Activated T-cell treated with anti-CD3 and anti-CD28 coated beads, Interleukin-2, amount 50 U/mL, for 72 hours (primary cell): ENCODE results near the gene SPATA31D1. TPM values are rescaled to one million over a fixed set of nuclear protein-coding genes. Genes with fewer than 3 reads are reported as not detected.
"Not testable (repeated sequence)": the region's sequence is repeated elsewhere in the genome, so short reads cannot be mapped to it uniquely, and the experiment has no call there.

Experiments
- ATAC-seq, 2 donors: fragments of 150-1000 bp; cut with Tn5 transposase; replicated peaks in 1 of 2; 2 replicates each; pipeline ENCODE4 v1.10.0; 2021; ENCODE audit warnings: moderate library complexity in 2 of 2, mild to moderate bottlenecking in 1 of 2
- DNase-seq, 2 donors: peaks; one replicate each; pipeline ENCODE4 v3.0.0; 2021 to 2022; ENCODE audit warnings: mixed read lengths in 1 of 2
- H3K27ac Mint-ChIP-seq: one replicate; pipeline ENCODE4 v1.8.0; 2022; ENCODE audit warnings: mild to moderate bottlenecking, moderate library complexity, mixed read lengths
- H3K27me3 Mint-ChIP-seq: one replicate; pipeline ENCODE4 v1.8.0; 2022; ENCODE audit warnings: low read depth, mixed read lengths
- H3K36me3 Mint-ChIP-seq, 2 donors: one replicate each; pipeline ENCODE4 v1.8.0; 2022; ENCODE audit warnings: mixed read lengths in 2 of 2, mild to moderate bottlenecking in 1 of 2; ENCODE audit not compliant: insufficient read depth in 2 of 2
- H3K4me1 Mint-ChIP-seq: one replicate; pipeline ENCODE4 v1.8.0; 2022; ENCODE audit warnings: low read depth, mixed read lengths
- H3K4me3 Mint-ChIP-seq, 2 donors: one replicate each; pipeline ENCODE4 v1.8.0; 2022; ENCODE audit warnings: mild to moderate bottlenecking in 2 of 2, mixed read lengths in 2 of 2, moderate library complexity in 2 of 2
- H3K9me3 Mint-ChIP-seq, 2 donors: one replicate each; pipeline ENCODE4 v1.8.0; 2022; ENCODE audit warnings: mixed read lengths in 2 of 2
- total RNA-seq, 2 donors: library from RNA; stranded (reverse); gene quantifications; one replicate each; pipeline ENCODE4 v1.2.3, GENCODE V29; 2022

Gene SPATA31D1
- not detected for total RNA-seq

GRCh38 chr9:81988472-81988871 is at the start of gene SPATA31D1:
TSS of gene SPATA31D1 (plus strand) at chr9:81988772. CDS start at chr9:81988819, 47 bp downstream.
- not testable (repeated sequence) for H3K27me3 Mint-ChIP-seq, ATAC-seq, H3K4me3 Mint-ChIP-seq

DNA sequence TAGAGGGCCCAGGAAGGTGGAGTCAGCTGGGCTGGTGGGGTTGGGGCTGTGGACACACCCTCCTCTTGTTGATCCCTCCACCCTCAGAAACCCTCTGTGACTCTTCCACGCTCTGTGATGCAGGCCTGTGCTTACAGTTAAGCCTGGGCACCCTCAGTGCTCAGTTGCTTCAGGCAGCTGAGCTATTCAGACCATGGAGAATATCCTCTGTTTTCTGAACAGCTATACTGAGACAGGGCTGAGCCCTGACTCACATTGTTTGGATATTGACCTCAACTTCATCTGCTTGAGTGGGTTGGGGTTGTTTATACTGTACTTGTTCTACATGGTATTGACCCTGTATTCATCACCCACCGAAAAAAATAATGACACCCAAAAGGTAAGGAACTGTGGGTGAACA is 45.2 kb upstream of the SPATA31D1 start, which contains the start of gene SPATA31D3:
SPATA31D3 (plus strand) TSS at position 108 of the 400 bp plus-strand sequence; CDS start at position 194, 86 bp downstream.
- not testable (repeated sequence) for H3K4me1 Mint-ChIP-seq, H3K4me3 Mint-ChIP-seq, DNase-seq, H3K27me3 Mint-ChIP-seq, H3K9me3 Mint-ChIP-seq, ATAC-seq, H3K36me3 Mint-ChIP-seq, H3K27ac Mint-ChIP-seq

More at GRCh38 chr9:81988472-81988871, at the start of gene SPATA31D1:
- DNase-seq, H3K27ac Mint-ChIP-seq, H3K36me3 Mint-ChIP-seq, H3K9me3 Mint-ChIP-seq, H3K4me1 Mint-ChIP-seq: not testable (repeated sequence)

- not testable (repeated sequence) for H3K4me1 Mint-ChIP-seq, H3K9me3 Mint-ChIP-seq, H3K27me3 Mint-ChIP-seq, H3K36me3 Mint-ChIP-seq, H3K27ac Mint-ChIP-seq, DNase-seq, H3K4me3 Mint-ChIP-seq, ATAC-seq
Measured at GRCh38 chr9:81948650-81949049, 39.9 kb upstream of the SPATA31D1 start.

- H3K4me1 Mint-ChIP-seq: no peaks in the 10 kb centered on the region
- ATAC-seq: no peak
- no peak overlapping the region for H3K27ac Mint-ChIP-seq
- H3K9me3 Mint-ChIP-seq: peaks cover 11 to 18% of the 10 kb centered on the region in 2 donors
- no peak overlapping the region for H3K4me3 Mint-ChIP-seq
- no peak for DNase-seq
- no peaks in the 10 kb centered on the region for H3K27me3 Mint-ChIP-seq
- peaks cover 6 to 9% of the 10 kb centered on the region in 2 donors for H3K36me3 Mint-ChIP-seq
Measured at GRCh38 chr9:81953096-81953495, 35.5 kb upstream of the SPATA31D1 start.

- Mint-ChIP-seq H3K9me3 (peaks cover 17 to 18% of the 10 kb centered on the region in 2 donors), H3K4me1 (no peaks in the 10 kb centered on the region), H3K27ac (no peak overlapping the region), H3K4me3 (no peak overlapping the region), H3K36me3 (peaks cover 6 to 9% of the 10 kb centered on the region in 2 donors), H3K27me3 (no peaks in the 10 kb centered on the region)
- ATAC-seq (no peak), DNase-seq (no peak)
Measured at GRCh38 chr9:81955625-81956024, 32.9 kb upstream of the SPATA31D1 start.

DNA sequence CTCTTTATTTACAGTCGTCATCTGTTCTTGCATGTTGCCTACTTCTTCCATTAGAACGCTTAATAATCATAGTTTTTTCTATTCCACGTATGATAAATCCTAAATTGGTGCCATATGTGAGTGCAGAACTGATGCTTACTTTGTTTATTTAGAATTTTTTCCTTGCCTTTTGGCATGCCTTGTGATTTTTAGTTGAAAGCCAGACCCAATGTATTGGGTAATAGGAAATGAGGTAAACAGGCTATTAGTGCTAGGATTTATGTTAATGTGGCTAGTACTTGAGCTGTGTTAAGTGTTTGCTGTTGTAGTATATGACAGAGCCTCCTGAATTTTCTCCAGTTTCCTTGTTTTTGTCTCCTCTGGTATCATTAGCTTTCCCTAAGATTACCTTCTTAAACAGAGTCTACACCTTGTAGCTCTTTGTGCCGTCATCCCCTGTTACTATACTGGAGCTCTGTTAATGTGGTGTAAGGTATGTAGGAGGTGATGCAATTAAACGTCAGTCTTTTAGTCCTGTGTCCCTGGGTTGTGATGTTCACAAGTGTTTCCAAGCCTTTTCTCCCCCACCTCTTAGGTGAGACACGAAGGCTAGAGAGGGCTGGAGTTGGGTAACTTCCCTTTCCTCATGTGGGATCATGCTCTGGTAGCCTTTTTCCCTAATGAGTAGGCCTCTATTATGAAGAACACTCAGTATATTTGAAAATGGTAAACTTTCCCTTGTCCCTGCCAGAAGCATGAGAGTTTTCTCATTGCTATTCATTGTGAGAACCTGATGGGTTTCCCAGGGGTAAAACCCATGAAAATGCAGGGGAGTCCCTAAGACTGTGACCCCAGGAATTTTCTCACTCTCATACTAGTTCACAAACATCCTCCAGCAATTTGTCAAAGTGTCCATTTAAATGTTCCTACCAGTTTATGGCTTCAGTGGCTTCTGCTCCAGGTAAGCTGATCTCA is 24.1 kb upstream of the SPATA31D1 start:
- Mint-ChIP-seq H3K9me3 (peaks cover 1 to 2% of the 10 kb centered on the region in 2 donors), H3K4me3 (no peak overlapping the region), H3K27me3 (no peaks in the 10 kb centered on the region), H3K36me3 (no peaks in the 10 kb centered on the region), H3K27ac (no peak overlapping the region), H3K4me1 (no peaks in the 10 kb centered on the region)
- no peak for ATAC-seq
- no peak for DNase-seq

DNA sequence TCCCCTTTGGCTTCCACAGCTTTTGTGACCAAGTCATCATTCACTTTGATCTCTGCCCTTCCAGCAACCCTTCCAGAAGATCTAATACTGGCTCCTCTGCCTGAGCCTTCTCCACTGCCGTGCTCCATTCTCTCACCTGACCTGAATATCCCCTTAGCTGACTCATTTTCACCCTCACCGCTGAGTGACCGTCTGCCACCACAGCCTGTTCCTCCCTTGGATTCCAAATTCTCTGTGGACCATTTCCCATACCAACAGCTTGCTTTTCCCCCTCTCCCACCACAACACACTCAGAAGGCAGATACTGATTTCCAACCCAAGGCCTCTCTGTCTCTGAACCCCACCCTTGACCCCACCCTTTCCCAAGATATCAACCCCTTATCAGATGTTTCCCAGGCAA is 20.5 kb upstream of the SPATA31D1 start:
- no peak overlapping the region for H3K27ac Mint-ChIP-seq
- H3K9me3 Mint-ChIP-seq: peaks cover 1 to 2% of the 10 kb centered on the region in 2 donors
- DNase-seq: no peak
- H3K4me1 Mint-ChIP-seq: no peaks in the 10 kb centered on the region
- no peak overlapping the region for H3K4me3 Mint-ChIP-seq
- ATAC-seq: no peak
- H3K27me3 Mint-ChIP-seq: no peaks in the 10 kb centered on the region
- no peaks in the 10 kb centered on the region for H3K36me3 Mint-ChIP-seq

DNA sequence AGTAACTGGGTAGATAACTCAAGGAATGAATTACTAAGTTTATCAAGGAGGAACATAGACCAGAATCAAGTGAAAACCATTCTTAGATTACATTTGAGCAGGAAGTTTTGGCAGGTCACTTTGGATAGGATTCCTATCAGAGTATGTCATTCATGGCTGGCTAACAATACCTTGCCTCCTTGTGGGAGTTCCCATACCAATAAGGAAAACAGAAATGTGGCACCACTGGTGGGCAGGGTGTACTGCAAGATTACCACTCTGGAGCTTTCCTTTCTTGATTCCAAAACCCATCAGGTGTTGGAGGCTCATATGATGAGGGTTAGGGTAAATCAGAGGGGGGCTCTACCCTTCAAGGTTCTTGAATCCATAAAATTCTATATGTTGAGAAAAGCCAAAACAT is 18.6 kb upstream of the SPATA31D1 start:
- H3K9me3 Mint-ChIP-seq: peaks cover 0 to 1% of the 10 kb centered on the region in 2 donors
- ATAC-seq: no peak
- no peak overlapping the region for H3K27ac Mint-ChIP-seq
- no peak for DNase-seq
- no peaks in the 10 kb centered on the region for H3K4me1 Mint-ChIP-seq
- no peaks in the 10 kb centered on the region for H3K36me3 Mint-ChIP-seq
- H3K27me3 Mint-ChIP-seq: no peaks in the 10 kb centered on the region
- no peak overlapping the region for H3K4me3 Mint-ChIP-seq

- Mint-ChIP-seq H3K27ac (no peak overlapping the region), H3K36me3 (no peaks in the 10 kb centered on the region), H3K9me3 (peaks cover 1 to 4% of the 10 kb centered on the region in 2 donors), H3K27me3 (no peaks in the 10 kb centered on the region), H3K4me1 (no peaks in the 10 kb centered on the region), H3K4me3 (no peak overlapping the region)
- ATAC-seq: no peak
- no peak for DNase-seq
Measured at GRCh38 chr9:81971727-81972126, 16.8 kb upstream of the SPATA31D1 start.

DNA sequence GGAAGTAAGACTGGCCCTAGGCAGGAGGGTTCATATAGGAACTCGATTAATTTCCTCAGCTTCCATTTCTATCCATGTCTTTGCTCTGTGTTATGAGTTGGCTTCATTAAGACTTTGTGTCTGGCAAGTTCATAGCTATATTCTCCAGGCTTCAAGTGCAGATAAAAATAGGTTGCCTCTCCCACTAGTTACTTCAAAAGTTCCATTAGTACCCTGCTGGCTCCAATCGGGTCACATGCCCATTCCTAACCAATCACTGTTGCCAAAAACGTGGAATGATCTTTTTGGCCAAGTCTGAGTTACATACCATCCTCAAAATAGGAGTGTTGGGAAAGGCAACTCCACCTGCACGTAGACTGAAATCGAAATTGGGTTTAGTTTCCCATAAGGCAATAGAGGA is 13.8 kb upstream of the SPATA31D1 start:
- Mint-ChIP-seq H3K27ac (no peak overlapping the region), H3K4me1 (no peaks in the 10 kb centered on the region), H3K36me3 (no peaks in the 10 kb centered on the region), H3K4me3 (no peak overlapping the region), H3K27me3 (no peaks in the 10 kb centered on the region), H3K9me3 (peaks cover 1 to 7% of the 10 kb centered on the region in 2 donors)
- ATAC-seq: no peak
- DNase-seq: no peak

DNA sequence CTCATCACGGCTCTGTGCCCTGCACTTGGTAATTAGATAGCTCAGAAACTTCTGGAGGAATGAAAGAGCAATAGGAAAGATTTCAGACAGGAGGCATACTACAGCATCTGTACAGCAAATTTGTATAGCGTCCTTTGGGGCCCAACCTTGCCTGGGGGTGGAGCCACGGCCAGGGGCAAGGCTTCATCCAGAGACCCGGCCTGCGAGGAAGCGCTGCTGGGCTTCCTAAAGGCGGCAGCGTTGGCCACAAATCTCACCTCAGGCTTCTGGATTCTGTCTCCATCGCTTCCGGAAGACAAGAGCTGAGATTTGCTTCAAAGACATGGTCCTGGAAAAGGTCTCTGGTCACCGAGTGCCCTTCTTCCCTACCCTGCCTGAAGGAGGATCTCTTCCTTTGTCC is 12.2 kb upstream of the SPATA31D1 start:
- Mint-ChIP-seq H3K4me3 (no peak overlapping the region), H3K4me1 (no peaks in the 10 kb centered on the region)
- no peak for ATAC-seq

DNA sequence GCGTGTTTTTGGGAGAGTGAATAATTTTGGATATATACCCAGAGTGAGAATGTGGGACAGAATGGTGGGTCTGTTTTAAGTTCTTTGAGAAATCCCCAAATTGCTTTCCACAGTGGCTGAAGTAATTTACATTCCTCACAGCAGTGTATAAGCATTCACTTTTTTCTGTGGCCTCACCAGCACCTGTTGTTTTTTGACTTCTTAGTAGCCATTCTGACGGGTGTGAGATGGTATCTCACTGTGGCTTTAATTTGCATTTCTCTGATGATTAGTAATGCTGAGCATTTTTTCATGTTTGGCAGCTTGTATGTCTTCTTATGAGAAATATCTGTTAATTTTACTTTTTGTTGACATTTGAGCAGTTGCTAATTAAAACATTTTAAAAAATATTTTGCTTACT is 9.4 kb upstream of the SPATA31D1 start:
- Mint-ChIP-seq H3K27me3 (no peaks in the 10 kb centered on the region), H3K36me3 (no peaks in the 10 kb centered on the region), H3K4me3 (no peak overlapping the region), H3K27ac (no peak overlapping the region), H3K4me1 (no peaks in the 10 kb centered on the region), H3K9me3 (peaks cover 3 to 7% of the 10 kb centered on the region in 2 donors)
- ATAC-seq (no peak), DNase-seq (no peak)

More for the DNA sequence above, 12.2 kb upstream of the SPATA31D1 start:
- H3K36me3 Mint-ChIP-seq: no peaks in the 10 kb centered on the region
- H3K9me3 Mint-ChIP-seq: peaks cover 3 to 7% of the 10 kb centered on the region in 2 donors
- no peak for DNase-seq
- H3K27me3 Mint-ChIP-seq: no peaks in the 10 kb centered on the region
- no peak overlapping the region for H3K27ac Mint-ChIP-seq

DNA sequence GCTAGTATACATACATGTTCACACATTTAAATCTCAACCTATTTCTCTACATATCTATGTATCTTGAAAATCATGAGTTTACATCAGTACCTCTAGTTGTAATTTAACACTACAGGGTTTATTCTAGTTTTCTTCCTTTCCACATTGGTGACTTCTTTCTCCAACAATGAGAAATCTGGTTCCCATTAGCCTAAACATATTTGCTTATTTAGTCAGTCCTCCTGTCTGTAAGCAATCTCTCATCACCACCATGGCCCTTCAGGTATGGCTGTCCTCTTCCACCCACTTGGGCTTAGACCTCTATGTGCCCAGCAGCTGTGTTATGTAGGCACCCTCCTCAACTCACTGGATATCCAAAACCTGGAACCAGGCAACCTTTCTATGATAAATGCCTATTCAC is 8.0 kb upstream of the SPATA31D1 start:
- H3K27ac Mint-ChIP-seq: no peak overlapping the region
- DNase-seq: no peak
- H3K36me3 Mint-ChIP-seq: no peaks in the 10 kb centered on the region
- no peaks in the 10 kb centered on the region for H3K4me1 Mint-ChIP-seq
- H3K9me3 Mint-ChIP-seq: peaks cover 5 to 7% of the 10 kb centered on the region in 2 donors
- ATAC-seq: no peak
- H3K4me3 Mint-ChIP-seq: no peak overlapping the region
- no peaks in the 10 kb centered on the region for H3K27me3 Mint-ChIP-seq
